ENCODE results near the gene MGMT. TPM values are rescaled to one million over a fixed set of nuclear protein-coding genes. Genes with fewer than 3 reads are reported as not detected.

The MGMT gene
- total RNA-seq, 1 donor from 2014 or later, result 14.5 TPM

DNA sequence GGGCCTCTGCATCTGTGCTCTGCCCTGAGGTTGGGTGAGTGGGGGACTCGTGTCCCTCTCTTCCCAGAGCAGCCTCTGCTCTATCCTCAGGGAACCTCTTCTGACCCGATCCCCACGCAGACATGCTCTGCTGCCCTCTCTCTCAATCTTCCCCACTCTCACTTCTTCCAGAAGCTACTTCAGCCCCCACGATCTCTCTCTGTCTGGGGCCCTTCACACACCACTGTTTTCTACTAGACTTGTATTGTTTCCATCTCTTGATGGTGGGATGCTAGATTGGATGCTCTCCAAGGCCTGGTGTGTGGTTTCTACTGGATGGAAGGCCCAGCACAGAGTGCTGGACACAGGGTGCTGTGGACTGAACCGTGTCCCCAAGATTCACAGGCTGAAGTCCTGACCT lies 10.0 kb downstream of the MGMT start:
- no peak for ATAC-seq
- DNase-seq (ENCODE audit: missing footprints), result no peak
- intact Hi-C loops (cut with DNase I), result no loop called here

DNA sequence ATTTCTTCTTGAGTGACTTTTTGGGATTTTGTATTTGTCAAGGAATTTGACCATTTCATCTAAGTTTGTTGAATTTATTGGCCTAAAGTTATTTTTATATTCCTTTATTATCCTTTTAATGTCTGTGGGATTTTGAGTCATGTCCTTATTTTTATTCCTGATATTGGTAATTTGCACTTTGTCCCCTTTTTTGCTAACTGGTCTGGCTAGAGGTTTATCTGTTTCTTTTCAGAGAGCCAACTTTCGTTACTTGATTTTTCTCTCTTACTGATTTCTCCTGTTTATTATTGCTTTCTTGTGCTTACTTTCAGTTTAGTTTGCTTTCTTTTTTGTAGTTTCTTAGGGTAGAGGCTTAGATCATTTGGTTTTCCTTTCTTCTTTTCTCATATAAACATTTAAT lies 14.6 kb downstream of the MGMT start:
- DNase-seq (ENCODE audit: missing footprints) (no peak), ATAC-seq (no peak)
- intact Hi-C loops (cut with DNase I), result no loop called here

DNA sequence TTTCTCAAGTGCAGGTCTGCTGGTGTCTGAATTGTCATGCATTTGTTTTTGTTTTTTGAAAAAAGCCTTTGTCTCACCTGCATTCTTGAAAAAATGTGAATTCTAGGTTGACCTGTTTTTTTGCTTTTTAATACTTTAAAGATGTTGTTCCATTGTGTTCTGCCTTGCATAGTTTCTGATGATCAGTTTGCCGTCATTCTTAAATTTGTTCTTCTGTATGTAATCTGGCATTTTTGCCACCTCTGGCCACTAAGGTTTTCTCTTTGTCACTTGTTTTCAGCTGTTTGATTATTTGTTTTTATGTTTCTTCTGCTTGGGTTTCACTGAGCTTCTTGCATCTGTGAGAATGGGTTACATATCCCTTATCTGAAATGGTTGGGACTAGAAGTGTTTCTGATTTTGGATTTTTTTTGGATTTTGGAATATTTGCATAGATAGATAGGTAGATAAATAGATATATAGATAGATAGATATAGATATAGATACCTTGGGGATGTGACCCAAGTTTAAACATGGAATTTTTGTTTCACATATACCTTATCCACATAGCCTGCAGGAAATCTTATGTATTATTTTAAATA lies 16.5 kb downstream of the MGMT start:
- intact Hi-C loops (cut with DNase I), result no loop called here
- ATAC-seq (no peak), DNase-seq (ENCODE audit: missing footprints) (no peak)

DNA sequence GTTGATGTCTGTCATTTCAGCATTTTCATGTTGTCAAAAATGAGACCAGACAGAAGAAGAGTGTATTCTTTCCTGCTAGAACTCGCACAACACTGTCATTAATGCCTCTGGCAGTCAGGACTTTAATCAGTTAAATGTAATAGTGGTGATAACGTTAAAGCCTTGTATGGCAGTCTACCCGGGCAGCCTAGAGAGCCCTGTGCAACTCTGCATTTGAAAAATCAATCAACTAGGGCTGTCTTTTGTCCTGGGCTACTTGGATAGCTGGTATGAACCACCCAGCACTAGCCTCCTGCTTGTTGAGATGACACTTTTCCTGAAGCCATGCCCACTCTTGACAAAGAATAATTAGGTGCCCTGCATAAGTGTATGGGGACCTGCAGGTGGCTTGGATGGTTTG lies 19.8 kb downstream of the MGMT start:
- DNase-seq (ENCODE audit: missing footprints) (no peak), ATAC-seq (no peak)
- intact Hi-C loops (cut with DNase I), result no loop called here

DNA sequence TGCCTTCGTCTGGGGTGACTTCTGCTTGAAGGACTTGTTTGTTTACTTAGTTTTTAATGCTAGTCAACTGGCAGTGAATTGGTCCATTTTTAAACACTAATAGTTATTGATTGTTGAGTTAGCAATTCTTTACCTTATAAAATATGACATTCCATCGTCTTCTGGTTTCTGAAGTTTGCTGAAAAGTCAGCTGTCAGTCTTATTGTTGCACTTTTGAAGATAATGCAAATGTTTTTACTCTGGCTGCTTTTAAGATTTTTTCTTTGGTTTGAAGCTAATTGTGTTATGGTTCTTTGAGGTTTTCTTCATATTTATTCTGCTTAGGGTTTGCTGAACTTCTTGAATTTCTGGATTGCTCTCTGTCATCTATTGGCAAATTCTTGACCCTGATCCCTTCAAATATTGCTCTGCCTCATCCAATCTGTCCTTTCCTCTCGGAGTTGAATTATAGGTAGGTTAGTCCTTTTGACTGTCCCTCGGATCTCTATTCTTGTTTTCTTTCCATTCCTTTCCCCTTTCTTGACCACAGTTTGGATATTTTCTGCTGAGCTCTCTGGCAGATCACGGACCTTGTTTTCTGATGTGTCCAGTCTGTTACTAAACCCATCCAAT lies 24.2 kb downstream of the MGMT start:
- no peak for ATAC-seq
- DNase-seq (ENCODE audit: missing footprints), result no peak
- intact Hi-C loops (cut with DNase I), result no loop called here

DNA sequence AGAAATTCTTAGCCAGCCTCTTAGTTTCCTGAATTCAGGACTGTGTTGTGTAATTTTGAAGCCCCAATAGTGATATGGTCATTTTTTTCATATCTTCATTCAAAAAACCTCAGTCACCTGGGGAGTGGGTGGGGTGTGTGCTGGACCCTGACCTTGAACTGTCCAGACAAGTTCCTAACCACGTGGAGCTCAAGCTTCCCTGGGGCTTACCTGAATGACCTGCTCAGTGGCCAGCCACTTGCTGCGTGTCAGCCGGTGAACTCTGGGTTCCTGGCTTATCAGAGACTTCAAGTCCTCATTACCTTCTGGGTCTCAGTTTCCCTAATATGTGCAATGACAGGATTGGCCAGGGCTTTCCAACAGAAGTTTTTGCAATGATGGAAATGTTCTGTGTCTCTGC lies 27.1 kb downstream of the MGMT start:
- no peak for DNase-seq (ENCODE audit: missing footprints)
- no peak for ATAC-seq
- intact Hi-C loops (cut with DNase I), result no loop called here

DNA sequence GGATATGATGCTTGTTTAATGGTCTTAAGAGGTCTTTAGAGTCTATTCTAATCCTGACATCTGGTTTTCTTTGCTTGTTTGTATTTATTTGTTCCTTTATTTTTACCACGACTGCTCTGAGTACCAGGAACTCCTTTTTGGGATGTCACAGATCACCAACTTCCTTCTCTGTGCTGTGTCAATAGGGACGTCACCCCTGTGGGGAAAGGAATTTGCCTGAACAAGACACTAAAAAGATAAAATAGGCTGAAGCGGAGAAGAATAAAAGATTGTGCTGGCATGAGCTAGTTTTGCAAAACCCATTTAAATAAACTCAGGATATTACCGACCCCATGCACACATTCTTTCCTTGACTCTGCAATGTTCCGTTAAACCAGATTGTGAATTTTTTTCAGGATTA lies 27.7 kb downstream of the MGMT start:
- DNase-seq (ENCODE audit: missing footprints), result no peak
- intact Hi-C loops (cut with DNase I), result no loop called here
- no peak for ATAC-seq

DNA sequence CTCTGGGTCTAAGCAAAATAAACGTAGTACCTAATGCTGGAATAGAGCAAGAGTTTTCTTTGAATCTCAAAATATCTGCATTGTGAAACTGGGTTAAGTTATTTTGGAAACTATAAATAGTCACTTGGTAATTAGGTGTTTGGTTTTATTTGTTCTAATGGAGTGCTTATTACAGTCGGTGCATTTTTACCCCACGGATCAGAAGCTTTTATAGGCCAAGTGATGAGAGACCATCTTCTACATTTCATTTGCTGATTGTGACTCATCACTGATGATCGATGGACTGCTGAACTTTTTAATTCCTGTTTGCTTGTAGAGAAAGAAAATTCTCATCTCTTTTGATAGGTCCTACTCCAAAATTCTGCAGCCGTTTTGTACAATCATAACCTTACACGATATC lies 28.2 kb downstream of the MGMT start:
- no peak for DNase-seq (ENCODE audit: missing footprints)
- intact Hi-C loops (cut with DNase I), result no loop called here
- no peak for ATAC-seq

DNA sequence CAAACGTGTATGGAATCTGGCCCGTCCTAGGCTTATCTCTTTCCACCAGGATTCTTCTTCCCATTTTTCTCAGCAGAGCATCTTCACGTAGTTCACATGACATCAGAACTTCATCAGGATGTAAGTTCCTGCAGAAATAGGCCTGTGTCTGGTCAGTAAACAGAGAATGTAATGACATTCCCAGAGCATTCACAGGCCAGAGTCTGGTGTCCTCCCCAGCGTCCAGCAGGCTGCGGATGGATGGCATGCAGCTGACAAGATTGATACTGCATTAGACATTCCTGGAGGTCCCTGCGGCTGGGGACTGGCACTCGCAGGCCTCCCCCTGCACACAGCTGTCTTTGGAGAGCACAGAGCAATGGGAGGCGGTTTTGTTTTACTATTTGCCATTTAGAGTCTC lies 28.7 kb downstream of the MGMT start:
- DNase-seq (ENCODE audit: missing footprints), result no peak
- intact Hi-C loops (cut with DNase I), result no loop called here
- no peak for ATAC-seq

DNA sequence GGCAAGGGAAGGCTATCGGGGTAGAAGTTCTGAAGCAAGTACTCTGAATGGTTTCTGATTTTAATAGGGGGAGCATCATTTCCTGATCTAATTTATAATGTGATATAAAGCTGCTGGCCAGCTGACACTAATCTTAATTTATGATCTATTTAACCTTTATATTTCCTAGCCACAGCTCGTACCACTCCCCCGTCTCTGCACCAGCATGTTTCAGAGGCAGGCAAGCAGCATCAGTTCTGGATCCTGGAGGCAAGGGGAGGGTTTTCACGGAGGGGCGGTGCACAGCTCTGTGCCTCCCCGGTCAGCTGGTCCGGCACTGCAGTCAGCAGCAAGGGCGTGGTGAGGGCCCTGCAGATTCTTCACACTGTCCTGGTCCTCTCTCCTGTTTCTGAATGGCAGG lies 30.0 kb downstream of the MGMT start:
- intact Hi-C loops (cut with DNase I), result no loop called here
- DNase-seq (ENCODE audit: missing footprints), result no peak

DNA sequence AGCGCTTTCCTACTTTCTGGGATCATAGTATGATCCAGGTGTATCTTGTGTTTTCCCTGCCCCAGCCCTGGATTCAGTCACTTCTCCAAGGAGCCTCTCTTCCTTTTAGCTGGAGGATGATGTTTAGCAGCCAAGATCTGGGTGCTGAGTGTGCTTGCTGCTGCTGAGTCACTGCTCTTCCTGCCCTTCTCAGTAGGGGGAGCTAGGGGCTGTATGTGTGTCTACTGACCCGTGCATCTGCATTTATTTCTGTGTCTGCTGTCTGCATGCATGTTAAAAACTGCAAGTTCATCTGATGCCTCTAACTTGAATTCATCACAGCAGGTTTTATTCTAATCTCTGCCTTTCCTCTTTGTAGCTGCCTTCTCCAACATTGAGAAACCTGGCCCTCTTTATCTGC lies 31.6 kb downstream of the MGMT start:
- intact Hi-C loops (cut with DNase I), result no loop called here

More for the DNA sequence above, 30.0 kb downstream of the MGMT start:
- no peak for ATAC-seq

DNA sequence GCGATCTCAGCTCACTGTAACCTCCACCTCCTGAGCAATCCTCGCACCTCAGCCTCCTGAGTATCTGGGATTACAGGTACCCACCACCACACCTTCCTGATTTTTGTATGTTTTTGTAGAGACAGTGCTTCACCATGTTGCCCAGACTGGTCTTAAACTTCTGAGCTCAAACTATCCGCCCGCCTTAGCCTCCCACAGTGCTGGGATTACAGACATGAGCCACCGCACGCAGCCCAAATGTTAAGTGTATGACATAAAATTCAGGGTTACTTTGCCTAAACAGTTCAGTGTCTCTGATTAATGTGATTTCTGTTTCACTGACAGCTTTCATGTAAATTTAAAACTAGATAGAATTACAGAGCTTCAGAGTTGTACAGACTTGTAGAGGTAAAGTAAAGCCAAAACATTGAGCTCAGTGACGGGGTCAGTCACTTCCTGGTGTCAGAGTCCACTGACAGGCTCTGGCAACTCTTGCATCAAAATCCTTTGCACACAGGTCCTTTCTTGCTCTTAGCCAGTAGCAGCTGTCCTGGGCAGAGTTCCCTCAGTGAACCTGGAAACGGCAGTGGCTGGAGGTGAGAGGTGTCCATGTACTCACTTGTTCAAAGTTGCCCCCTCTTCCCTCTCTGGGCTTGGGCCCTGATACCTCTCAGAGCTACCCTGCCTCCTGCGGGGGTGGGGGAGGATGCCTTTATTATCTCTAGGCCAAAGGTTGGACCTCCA lies 33.7 kb downstream of the MGMT start:
- ATAC-seq (no peak), DNase-seq (ENCODE audit: missing footprints) (no peak)
- intact Hi-C loops (cut with DNase I), result no loop called here

More for the DNA sequence above, 31.6 kb downstream of the MGMT start:
- DNase-seq (ENCODE audit: missing footprints) (no peak), ATAC-seq (no peak)

DNA sequence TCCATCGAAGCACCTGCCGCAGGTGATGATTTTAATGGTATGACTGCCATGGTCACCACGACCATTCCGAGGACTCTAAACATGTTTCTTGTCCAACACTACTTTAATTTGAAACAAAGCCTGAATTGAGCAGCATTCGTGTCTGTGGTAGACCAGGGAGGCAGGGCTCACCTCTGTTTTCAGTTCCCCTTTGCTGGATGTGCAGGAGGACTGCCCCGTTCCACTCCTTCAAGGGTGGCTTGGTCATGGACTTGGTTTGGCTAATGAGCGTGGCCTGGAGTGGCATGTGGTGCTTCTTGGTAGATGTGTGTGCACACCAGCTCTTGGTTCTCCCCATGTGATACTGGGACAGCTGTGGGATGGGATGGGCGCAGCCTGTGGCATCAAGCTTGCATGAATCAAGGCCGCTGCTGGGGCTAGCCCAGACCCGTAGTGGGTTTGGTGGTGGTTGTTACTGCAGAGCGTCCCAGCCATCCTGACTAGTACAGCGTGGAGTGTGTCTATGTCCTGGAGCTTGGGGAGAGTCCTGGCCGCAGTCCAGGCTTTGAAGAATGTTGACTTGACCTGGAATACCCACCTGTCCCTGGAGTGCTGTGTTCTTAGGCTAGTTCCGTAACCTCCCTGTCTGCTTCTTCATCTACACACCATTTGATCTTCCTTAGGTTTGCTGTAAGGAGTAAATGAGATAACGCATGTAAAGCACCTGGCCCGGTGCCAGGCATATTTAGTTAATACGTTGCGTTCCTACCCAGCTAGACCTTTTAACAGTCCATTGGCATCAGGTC lies 34.8 kb downstream of the MGMT start:
- no peak for ATAC-seq

DNA sequence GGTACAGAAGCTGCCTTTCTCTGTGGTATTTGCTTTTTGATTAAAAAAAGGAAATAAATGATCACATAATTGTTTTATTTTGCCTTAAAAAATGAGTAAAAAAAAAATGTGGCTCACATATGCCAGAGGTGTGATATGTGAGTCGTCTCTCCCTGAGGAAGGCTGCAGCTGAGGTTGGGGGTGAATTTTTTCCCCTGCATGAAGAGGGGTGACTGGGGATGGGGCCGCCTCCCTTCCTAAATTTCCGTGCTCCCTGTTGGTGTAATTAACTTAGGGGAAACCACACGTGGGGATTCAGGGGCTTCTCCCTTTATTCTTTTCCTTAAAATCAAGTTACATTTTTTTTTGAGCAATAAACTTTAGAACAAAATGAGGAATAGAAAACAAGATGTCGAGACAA lies 35.4 kb downstream of the MGMT start:
- ATAC-seq, result no peak

More for the DNA sequence above, 34.8 kb downstream of the MGMT start:
- no peak for DNase-seq (ENCODE audit: missing footprints)
- intact Hi-C loops (cut with DNase I), result no loop called here

DNA sequence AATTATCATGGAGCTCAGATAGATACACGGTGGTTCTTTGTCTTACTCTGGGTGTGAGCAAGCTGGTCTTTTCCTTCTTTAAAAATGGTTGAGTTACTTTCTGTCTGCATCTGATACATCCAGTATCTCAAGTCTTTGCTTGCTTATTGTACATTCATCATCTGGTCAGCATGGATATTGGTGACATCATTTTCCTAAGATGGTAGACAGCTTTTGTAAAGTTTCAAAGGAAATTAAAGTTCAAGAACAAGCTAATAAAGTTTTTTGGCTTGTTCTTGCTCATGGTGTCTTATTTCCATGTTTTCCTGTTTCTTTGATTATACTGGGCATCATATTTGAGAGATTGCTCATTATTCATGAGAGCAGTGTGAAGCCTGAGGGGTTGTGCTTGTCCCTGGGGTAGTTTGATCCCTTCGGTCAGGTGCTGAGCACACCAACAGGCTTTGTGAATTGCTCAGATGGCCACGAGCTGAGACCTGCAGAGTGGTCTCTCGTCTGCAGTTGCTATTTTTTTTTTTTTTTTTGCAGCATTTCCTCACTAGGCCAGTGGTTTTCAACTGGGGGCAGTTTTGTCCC lies 38.5 kb downstream of the MGMT start:
- intact Hi-C loops (cut with DNase I), result no loop called here
- ATAC-seq, result no peak
- no peak for DNase-seq (ENCODE audit: missing footprints)

More for the DNA sequence above, 35.4 kb downstream of the MGMT start:
- intact Hi-C loops (cut with DNase I), result no loop called here
- no peak for DNase-seq (ENCODE audit: missing footprints)

DNA sequence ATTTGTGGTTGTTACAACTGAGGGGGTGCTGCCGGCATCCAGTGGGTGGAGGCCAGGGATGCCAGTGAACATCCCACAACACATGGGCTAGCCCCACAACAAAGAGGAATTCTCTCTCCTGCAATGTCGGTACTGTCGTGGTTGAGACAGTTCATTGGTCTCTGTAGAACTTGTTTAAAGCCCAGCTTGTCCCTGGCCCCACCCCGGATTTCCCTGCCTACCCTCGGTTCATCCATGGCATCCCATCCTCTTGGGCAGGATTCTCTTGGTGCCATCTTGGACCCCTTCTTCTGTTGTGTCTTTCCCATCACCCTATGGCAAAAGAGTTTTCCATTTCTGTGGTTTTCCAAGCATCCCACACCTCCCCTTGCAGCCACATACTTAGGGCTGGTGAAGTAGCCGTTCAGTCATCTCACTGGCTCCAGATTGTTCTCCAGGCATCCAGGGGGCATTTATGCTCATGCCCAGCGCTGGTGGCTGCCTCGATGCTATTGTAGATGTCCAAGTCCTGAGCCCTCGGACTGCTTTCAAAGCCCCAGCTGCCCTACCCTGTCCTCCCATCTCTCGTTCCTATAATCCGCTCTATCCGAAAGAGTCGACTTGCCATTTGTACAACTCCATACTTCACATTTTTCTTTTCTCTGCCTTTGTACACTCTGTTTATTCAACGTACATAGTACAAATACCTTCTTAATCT lies 39.2 kb downstream of the MGMT start:
- DNase-seq (ENCODE audit: missing footprints) (no peak), ATAC-seq (no peak)
- intact Hi-C loops (cut with DNase I), result no loop called here

DNA sequence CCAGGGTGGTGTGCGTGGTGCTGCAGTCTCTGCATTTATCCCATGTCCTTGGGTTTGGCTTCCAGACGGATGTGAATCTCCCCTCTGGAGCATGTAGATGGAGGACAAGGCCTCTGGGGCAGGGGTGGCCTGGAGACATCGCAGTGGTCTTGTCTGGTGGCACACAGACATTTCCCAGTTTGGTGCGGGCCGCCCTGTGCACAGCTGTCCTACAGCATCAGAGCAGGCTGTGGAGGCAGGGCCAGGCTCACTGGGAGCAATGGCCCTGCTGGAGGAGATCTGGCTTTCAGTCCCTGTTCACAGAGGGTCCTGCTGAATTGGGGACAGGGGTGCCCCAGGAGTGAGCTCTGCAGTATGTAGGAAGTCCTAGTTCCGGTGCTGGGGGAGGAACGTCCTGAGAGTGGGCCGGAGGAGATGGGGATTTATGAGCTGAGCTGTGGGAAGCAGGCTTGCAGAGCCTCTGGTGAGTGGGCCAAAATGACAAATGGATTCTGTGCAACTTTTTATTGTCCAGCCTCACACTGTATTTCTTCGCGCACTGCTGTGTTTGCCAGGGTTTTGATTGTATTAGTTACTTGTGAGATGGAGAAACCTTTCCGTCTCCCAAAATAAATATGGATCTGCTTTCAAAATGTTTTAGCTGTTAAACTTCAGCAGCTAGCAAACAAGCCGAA lies 40.3 kb downstream of the MGMT start:
- DNase-seq (ENCODE audit: missing footprints) (no peak), ATAC-seq (no peak)
- intact Hi-C loops (cut with DNase I), result no loop called here

DNA sequence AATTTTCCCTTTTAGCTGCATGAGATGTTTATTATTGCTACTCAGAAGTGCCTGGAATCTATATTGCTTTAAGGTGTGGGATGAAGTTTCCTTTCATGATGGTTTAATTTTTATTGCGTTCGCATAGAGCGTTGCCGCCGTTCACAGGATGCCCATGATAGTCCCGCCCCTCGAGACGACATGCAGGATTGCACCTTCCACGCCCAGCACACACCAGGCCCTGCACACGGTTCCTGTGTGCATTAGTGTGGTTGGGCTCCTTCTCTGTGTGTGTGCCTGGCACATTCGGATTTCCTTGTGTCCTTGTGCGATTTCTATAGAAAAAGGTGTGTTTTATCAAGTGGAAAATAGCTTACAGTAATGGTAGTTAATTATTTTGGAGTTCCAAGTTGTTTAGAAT lies 42.1 kb downstream of the MGMT start:
- intact Hi-C loops (cut with DNase I), result no loop called here
- ATAC-seq (no peak), DNase-seq (ENCODE audit: missing footprints) (no peak)

Data from Right ventricle myocardium inferior (tissue), 1 donor.